Activated naive CD8-positive, alpha-beta T cell treated with anti-CD3 and anti-CD28 coated beads, Interleukin-2, amount 10 ng/mL, durations not matched to agents 7 days and 5 days (primary cell): Measurements from ENCODE around the gene CDKN2B-AS1. TPM values are rescaled to one million over a fixed set of nuclear protein-coding genes. Genes with fewer than 3 reads are reported as not detected.

Experiments used
- ATAC-seq: fragments of 150-1000 bp; cut with Tn5 transposase; one replicate; pipeline ENCODE4 v1.10.0; 2021; ENCODE audit warnings: low read depth, moderate library complexity
- POLR2A ChIA-PET: fragments of 350-600 bp; sonication (Branson Sonifier 250); formaldehyde crosslinking; loops from one replicate; lab custom pipeline; 2021; ENCODE audit warnings: antibody characterized with exemption; lab: Charles Lee
- DNase-seq: peaks from one replicate; pipeline ENCODE4 v3.0.0; 2021
- H3K27ac Mint-ChIP-seq: one replicate; pipeline ENCODE4 v1.8.0; 2022; ENCODE audit warnings: mild to moderate bottlenecking, mixed read lengths
- H3K27me3 Mint-ChIP-seq: one replicate; pipeline ENCODE4 v1.8.0; 2022; ENCODE audit warnings: mild to moderate bottlenecking, moderate library complexity, mixed read lengths
- H3K36me3 Mint-ChIP-seq: one replicate; pipeline ENCODE4 v1.8.0; 2021; ENCODE audit warnings: mild to moderate bottlenecking, mixed read lengths
- H3K4me1 Mint-ChIP-seq: one replicate; pipeline ENCODE4 v1.8.0; 2021; ENCODE audit warnings: mixed read lengths
- H3K4me3 Mint-ChIP-seq: one replicate; pipeline ENCODE4 v1.8.0; 2022; ENCODE audit warnings: mild to moderate bottlenecking, moderate library complexity, mixed read lengths
- H3K9me3 Mint-ChIP-seq: one replicate; pipeline ENCODE4 v1.8.0; 2021; ENCODE audit warnings: mixed read lengths
- total RNA-seq, 2 experiments: library from RNA; stranded (reverse); gene quantifications; one replicate each; pipeline ENCODE4 v1.2.3, GENCODE V29; 2021

Gene CDKN2B-AS1
- total RNA-seq, 2 experiments from 2014 or later = 3.7 to 5.1 TPM

DNA sequence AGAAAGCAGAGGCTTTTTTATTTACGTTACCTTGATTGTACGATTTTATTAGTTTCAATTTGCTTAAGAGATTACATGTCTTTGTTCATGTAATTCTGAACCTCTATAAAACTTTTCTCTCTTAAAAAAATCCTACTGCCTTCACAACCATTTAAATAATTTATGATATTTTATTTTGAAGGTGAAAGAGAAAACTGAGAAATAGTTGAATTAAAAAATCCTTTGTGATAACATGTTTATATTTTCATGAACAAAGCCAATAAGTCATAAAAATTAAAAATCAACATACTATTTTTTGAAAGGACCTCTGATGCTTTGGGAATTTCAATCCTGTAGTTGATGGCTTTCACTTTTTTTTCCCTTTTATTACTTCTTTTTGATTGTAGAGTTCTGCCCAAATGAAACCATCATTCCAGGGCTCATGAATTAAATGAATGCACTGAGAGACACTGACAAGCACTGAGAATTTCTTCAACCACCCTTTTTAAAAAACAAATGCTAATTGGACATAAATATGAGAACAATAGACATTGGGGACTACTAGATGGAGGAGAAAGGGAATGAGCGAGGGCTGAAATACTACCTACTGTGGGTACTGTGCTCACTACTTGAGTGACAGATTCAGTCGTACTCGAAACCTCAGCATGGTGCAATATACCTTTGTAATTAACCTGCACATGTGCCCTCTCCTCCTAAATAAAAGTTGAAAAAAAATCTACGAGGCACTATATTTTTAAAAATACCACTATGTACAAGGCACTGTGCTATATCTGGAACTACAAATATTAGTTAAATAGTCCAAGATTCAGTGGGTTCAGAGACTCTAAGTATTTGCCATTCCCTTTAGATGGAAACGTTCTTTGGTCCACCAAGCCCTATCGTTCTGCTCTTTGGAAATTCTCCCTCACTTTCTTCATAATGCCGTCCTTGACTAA is 6.3 kb upstream of the CDKN2B-AS1 start:
- no peak for ATAC-seq

GRCh38 chr9:21989440-21990189 is 5.0 kb upstream of the CDKN2B-AS1 start:
- Mint-ChIP-seq H3K27ac (no peak overlapping the region), H3K36me3 (peaks cover 25% of the 10 kb centered on the region), H3K4me3 (peak overlapping the region; percentile 20), H3K27me3 (peaks cover 53% of the 10 kb centered on the region), H3K4me1 (peaks cover 32% of the 10 kb centered on the region), H3K9me3 (peaks cover 5% of the 10 kb centered on the region)
- POLR2A ChIA-PET = no interaction called here
- no peak for ATAC-seq
- no peak for DNase-seq

More for the DNA sequence above, 6.3 kb upstream of the CDKN2B-AS1 start:
- POLR2A ChIA-PET = no interaction called here
- Mint-ChIP-seq H3K9me3 (peaks cover 5% of the 10 kb centered on the region), H3K27ac (no peak overlapping the region), H3K4me3 (no peak overlapping the region), H3K27me3 (peaks cover 62% of the 10 kb centered on the region), H3K4me1 (peaks cover 27% of the 10 kb centered on the region), H3K36me3 (peaks cover 25% of the 10 kb centered on the region)
- no peak for DNase-seq

- H3K4me3 Mint-ChIP-seq = no peak overlapping the region
- H3K36me3 Mint-ChIP-seq = peaks cover 28% of the 10 kb centered on the region
- ATAC-seq (no peak), DNase-seq (no peak)
- H3K4me1 Mint-ChIP-seq = peaks cover 37% of the 10 kb centered on the region
- H3K9me3 Mint-ChIP-seq = peaks cover 5% of the 10 kb centered on the region
- no peak overlapping the region for H3K27ac Mint-ChIP-seq
- H3K27me3 Mint-ChIP-seq = peaks cover 42% of the 10 kb centered on the region
- POLR2A ChIA-PET = interaction anchor here (0.6 to 1.4 kb wide), 2 partner anchors 23 to 71 kb away, joined by 3 to 4 read pairs; no protein-coding TSS in a partner anchor
Observed at GRCh38 chr9:21991072-21991959, 3.3 kb upstream of the CDKN2B-AS1 start.

GRCh38 chr9:21993007-21993406 is 1.6 kb upstream of the CDKN2B-AS1 start:
- DNase-seq (no peak), ATAC-seq (no peak)
- Mint-ChIP-seq H3K36me3 (peaks cover 33% of the 10 kb centered on the region), H3K27me3 (peaks cover 45% of the 10 kb centered on the region), H3K9me3 (peaks cover 5% of the 10 kb centered on the region), H3K4me3 (peak overlapping the region; percentile 99), H3K4me1 (peaks cover 40% of the 10 kb centered on the region), H3K27ac (no peak overlapping the region)
- POLR2A ChIA-PET = interaction anchor here (1.4 kb wide), 1 partner anchor 14 kb away, joined by 4 read pairs; no protein-coding TSS in a partner anchor

GRCh38 chr9:21993893-21994555 is 567 bp upstream of the CDKN2B-AS1 start, which contains the start of gene CDKN2A:
Gene CDKN2A, minus strand, starts transcription at chr9:21994392.
- peak; percentile 76 for DNase-seq
- Mint-ChIP-seq H3K9me3 (peaks cover 5% of the 10 kb centered on the region), H3K27me3 (peaks cover 40% of the 10 kb centered on the region), H3K4me3 (peak within 1 kb of the TSS; percentile 99), H3K27ac (peak within 1 kb of the TSS; percentile 95), H3K4me1 (peaks cover 35% of the 10 kb centered on the region), H3K36me3 (peaks cover 32% of the 10 kb centered on the region)
- POLR2A ChIA-PET = interaction anchor here (0.6 to 1.8 kb wide), 11 partner anchors 11 to 231 kb away, joined by 3 to 10 read pairs (median 4); partner anchors contain the start of gene CDKN2B
- ATAC-seq = peak; percentile 56

DNA sequence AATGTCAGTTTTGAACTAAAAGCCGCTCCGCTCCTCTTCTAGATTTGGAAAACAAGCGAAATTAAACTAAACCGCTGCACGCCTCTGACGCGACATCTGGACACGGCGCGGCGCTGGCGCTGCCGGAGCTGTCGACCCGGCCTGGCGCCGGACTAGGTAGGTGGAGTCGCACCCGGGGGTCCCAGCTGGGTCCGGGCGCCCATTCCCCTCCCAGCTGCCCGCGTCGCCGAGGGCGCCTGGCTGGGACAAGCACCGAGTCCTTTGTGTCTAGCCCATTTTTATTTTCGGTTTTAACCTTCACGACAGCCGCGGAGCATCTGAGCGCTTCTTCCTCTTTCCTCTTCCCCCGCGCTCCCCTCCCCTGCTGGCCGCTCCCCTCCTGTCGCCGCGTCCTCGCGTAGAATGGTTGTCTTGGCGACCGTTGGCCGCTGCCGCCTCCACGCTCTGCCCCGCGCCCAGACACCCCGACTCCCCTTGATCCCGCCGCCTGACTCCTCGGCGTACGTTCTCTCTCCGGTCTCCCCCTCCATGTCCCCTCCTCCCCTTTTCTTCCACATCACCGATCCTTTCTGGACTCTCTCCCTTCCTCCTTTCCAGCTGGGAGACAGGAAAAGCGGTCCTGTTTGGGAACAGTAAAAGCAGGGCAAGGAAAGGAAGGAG is 545 bp downstream of the CDKN2B-AS1 start:
- POLR2A ChIA-PET = interaction anchor here (0.7 to 1.8 kb wide), 11 partner anchors 12 to 181 kb away, joined by 3 to 10 read pairs (median 4); partner anchors contain the start of gene CDKN2B
- H3K27ac Mint-ChIP-seq = peak overlapping the region; percentile 95
- peaks cover 30% of the 10 kb centered on the region for H3K4me1 Mint-ChIP-seq
- H3K27me3 Mint-ChIP-seq = peaks cover 37% of the 10 kb centered on the region
- H3K36me3 Mint-ChIP-seq = peaks cover 24% of the 10 kb centered on the region
- H3K9me3 Mint-ChIP-seq = no peaks in the 10 kb centered on the region
- DNase-seq (peak; percentile 85), ATAC-seq (peak; percentile 79)
- H3K4me3 Mint-ChIP-seq = peak overlapping the region; percentile 99

GRCh38 chr9:21995666-21996398 is 1.2 kb downstream of the CDKN2B-AS1 start:
- peaks cover 18% of the 10 kb centered on the region for H3K36me3 Mint-ChIP-seq
- H3K4me3 Mint-ChIP-seq = peak overlapping the region; percentile 99
- peaks cover 36% of the 10 kb centered on the region for H3K27me3 Mint-ChIP-seq
- DNase-seq = peak; percentile 60
- no peaks in the 10 kb centered on the region for H3K9me3 Mint-ChIP-seq
- peak; percentile 4 for ATAC-seq
- peaks cover 26% of the 10 kb centered on the region for H3K4me1 Mint-ChIP-seq
- H3K27ac Mint-ChIP-seq = peak overlapping the region; percentile 95
- POLR2A ChIA-PET = interaction anchor here (0.5 to 1.8 kb wide), 4 partner anchors 13 to 85 kb away, joined by 3 to 10 read pairs (median 4); no protein-coding TSS in a partner anchor

DNA sequence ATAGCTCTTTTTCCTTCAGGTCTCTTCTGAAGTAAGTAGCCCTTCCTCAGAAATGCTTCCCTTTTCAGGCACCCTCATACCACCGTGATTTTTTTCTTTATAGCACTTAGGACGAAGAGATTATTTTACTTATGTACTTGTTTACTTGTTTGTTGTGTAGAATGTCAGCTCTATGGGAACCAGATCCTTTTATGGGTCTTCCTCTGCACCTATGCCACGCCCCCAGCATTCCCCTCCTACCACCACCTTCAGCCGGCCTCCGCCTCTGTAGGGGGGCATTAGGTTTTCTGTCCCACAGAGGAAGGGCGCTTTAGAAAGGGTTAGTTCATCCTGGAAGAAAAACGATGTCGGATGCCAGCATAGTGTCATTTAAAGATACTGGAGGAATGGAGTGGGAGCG is 1.8 kb downstream of the CDKN2B-AS1 start:
- Mint-ChIP-seq H3K4me1 (peaks cover 22% of the 10 kb centered on the region), H3K36me3 (peaks cover 15% of the 10 kb centered on the region), H3K9me3 (no peaks in the 10 kb centered on the region), H3K4me3 (peak overlapping the region; percentile 99), H3K27ac (peak overlapping the region; percentile 64), H3K27me3 (peaks cover 40% of the 10 kb centered on the region)
- DNase-seq (no peak), ATAC-seq (no peak)
- POLR2A ChIA-PET = interaction anchor here (0.5 to 1.1 kb wide), 3 partner anchors 12 to 84 kb away, joined by 3 to 5 read pairs (median 3); no protein-coding TSS in a partner anchor

- DNase-seq (no peak), ATAC-seq (no peak)
- no peak overlapping the region for H3K27ac Mint-ChIP-seq
- peaks cover 45% of the 10 kb centered on the region for H3K27me3 Mint-ChIP-seq
- peaks cover 20% of the 10 kb centered on the region for H3K4me1 Mint-ChIP-seq
- no peaks in the 10 kb centered on the region for H3K9me3 Mint-ChIP-seq
- H3K4me3 Mint-ChIP-seq = peak overlapping the region; percentile 99
- peaks cover 13% of the 10 kb centered on the region for H3K36me3 Mint-ChIP-seq
- POLR2A ChIA-PET = interaction anchor here (0.5 to 1.1 kb wide), 3 partner anchors 15 to 84 kb away, joined by 3 to 5 read pairs (median 3); no protein-coding TSS in a partner anchor
Observed at GRCh38 chr9:21996858-21997257, 2.3 kb downstream of the CDKN2B-AS1 start.

GRCh38 chr9:21997480-21997879 is 2.9 kb downstream of the CDKN2B-AS1 start:
- Mint-ChIP-seq H3K36me3 (peaks cover 13% of the 10 kb centered on the region), H3K4me3 (no peak overlapping the region), H3K9me3 (no peaks in the 10 kb centered on the region), H3K27me3 (peaks cover 51% of the 10 kb centered on the region), H3K4me1 (peaks cover 20% of the 10 kb centered on the region), H3K27ac (no peak overlapping the region)
- DNase-seq = no peak
- no peak for ATAC-seq
- POLR2A ChIA-PET = interaction anchor here (1.0 kb wide), 1 partner anchor 15 kb away, joined by 3 read pairs; no protein-coding TSS in a partner anchor

DNA sequence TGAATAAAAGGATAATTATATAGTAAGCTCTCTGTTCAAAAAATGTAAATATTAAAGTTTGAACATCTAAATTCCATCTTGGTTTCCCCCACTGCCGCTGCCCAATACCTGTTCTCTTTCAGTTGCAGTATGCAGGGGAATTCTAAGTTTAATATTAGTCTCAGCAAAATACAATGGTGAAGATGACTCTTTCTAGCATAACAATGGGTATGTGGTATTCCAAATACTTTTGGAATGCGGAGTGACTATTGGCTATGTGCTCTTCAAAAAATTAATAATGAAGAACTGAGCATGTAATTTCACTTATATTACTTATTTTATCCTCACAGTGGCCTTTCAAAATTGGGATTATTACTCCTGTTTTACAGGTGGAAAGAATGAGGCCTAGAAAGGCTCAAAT is 3.4 kb downstream of the CDKN2B-AS1 start:
- Mint-ChIP-seq H3K27ac (no peak overlapping the region), H3K4me1 (peaks cover 18% of the 10 kb centered on the region), H3K36me3 (peaks cover 13% of the 10 kb centered on the region), H3K27me3 (peaks cover 56% of the 10 kb centered on the region), H3K9me3 (no peaks in the 10 kb centered on the region), H3K4me3 (no peak overlapping the region)
- DNase-seq (no peak), ATAC-seq (no peak)
- POLR2A ChIA-PET = interaction anchor here (1.0 kb wide), 1 partner anchor 16 kb away, joined by 3 read pairs; no protein-coding TSS in a partner anchor
